IPS-15b (cell line): ENCODE measurements around the gene DAG1.

Experiments
- H3K27me3 ChIP-seq: one replicate; pipeline ENCODE4 v1.6.1; 2013; ENCODE audit warnings: low read length; ENCODE audit not compliant: control insufficient read depth, insufficient read depth
- H3K36me3 ChIP-seq: one replicate; pipeline ENCODE4 v1.6.1; 2013; ENCODE audit warnings: low read length; ENCODE audit not compliant: control insufficient read depth, insufficient read depth
- H3K4me1 ChIP-seq: one replicate; pipeline ENCODE4 v1.6.1; 2013; ENCODE audit warnings: mild to moderate bottlenecking, low read length; ENCODE audit not compliant: control insufficient read depth, insufficient read depth
- H3K4me3 ChIP-seq: one replicate; pipeline ENCODE4 v1.5.1; 2013; ENCODE audit warnings: low read depth, low read length
- H3K9ac ChIP-seq: one replicate; pipeline ENCODE4 v1.6.1; 2013; ENCODE audit warnings: low read depth, mild to moderate bottlenecking, low read length
- H3K9me3 ChIP-seq: one replicate; pipeline ENCODE4 v1.6.1; 2013; ENCODE audit warnings: mild to moderate bottlenecking, low read length; ENCODE audit not compliant: control insufficient read depth, insufficient read depth

Gene DAG1

GRCh38 chr3:49500732-49501609, 30.9 kb downstream of the DAG1 start:
- no peaks in the 10 kb centered on the region for H3K9me3 ChIP-seq
- H3K4me3 ChIP-seq: no peak overlapping the region
- H3K27me3 ChIP-seq: no peaks in the 10 kb centered on the region
- H3K36me3 ChIP-seq: no peaks in the 10 kb centered on the region
- peaks cover 3% of the 10 kb centered on the region for H3K4me1 ChIP-seq
- no peak overlapping the region for H3K9ac ChIP-seq

GRCh38 chr3:49501842-49502241, 31.8 kb downstream of the DAG1 start:
- no peaks in the 10 kb centered on the region for H3K9me3 ChIP-seq
- H3K27me3 ChIP-seq: no peaks in the 10 kb centered on the region
- peaks cover 3% of the 10 kb centered on the region for H3K4me1 ChIP-seq
- H3K36me3 ChIP-seq: no peaks in the 10 kb centered on the region
- H3K9ac ChIP-seq: no peak overlapping the region
- H3K4me3 ChIP-seq: no peak overlapping the region

GRCh38 chr3:49506906-49507305, 36.8 kb downstream of the DAG1 start:
- Histone ChIP-seq H3K4me1 (no peaks in the 10 kb centered on the region), H3K27me3 (no peaks in the 10 kb centered on the region), H3K36me3 (peaks cover 15% of the 10 kb centered on the region), H3K4me3 (no peak overlapping the region), H3K9me3 (no peaks in the 10 kb centered on the region), H3K9ac (no peak overlapping the region)

GRCh38 chr3:49509028-49509561, 39.0 kb downstream of the DAG1 start:
- H3K27me3 ChIP-seq: no peaks in the 10 kb centered on the region
- peaks cover 22% of the 10 kb centered on the region for H3K36me3 ChIP-seq
- H3K4me1 ChIP-seq: no peaks in the 10 kb centered on the region
- no peak overlapping the region for H3K4me3 ChIP-seq
- no peaks in the 10 kb centered on the region for H3K9me3 ChIP-seq
- no peak overlapping the region for H3K9ac ChIP-seq

- no peaks in the 10 kb centered on the region for H3K9me3 ChIP-seq
- H3K27me3 ChIP-seq: no peaks in the 10 kb centered on the region
- H3K9ac ChIP-seq: no peak overlapping the region
- peaks cover 22% of the 10 kb centered on the region for H3K36me3 ChIP-seq
- H3K4me3 ChIP-seq: no peak overlapping the region
- H3K4me1 ChIP-seq: no peaks in the 10 kb centered on the region
Measured at GRCh38 chr3:49511639-49512038, 41.6 kb downstream of the DAG1 start.

GRCh38 chr3:49512781-49513355, 42.8 kb downstream of the DAG1 start:
- Histone ChIP-seq H3K9me3 (no peaks in the 10 kb centered on the region), H3K4me1 (no peaks in the 10 kb centered on the region), H3K36me3 (peaks cover 22% of the 10 kb centered on the region), H3K27me3 (no peaks in the 10 kb centered on the region), H3K9ac (no peak overlapping the region), H3K4me3 (no peak overlapping the region)

- H3K36me3 ChIP-seq: peaks cover 22% of the 10 kb centered on the region
- H3K27me3 ChIP-seq: no peaks in the 10 kb centered on the region
- no peaks in the 10 kb centered on the region for H3K9me3 ChIP-seq
- H3K4me3 ChIP-seq: no peak overlapping the region
- no peaks in the 10 kb centered on the region for H3K4me1 ChIP-seq
- no peak overlapping the region for H3K9ac ChIP-seq
Measured at GRCh38 chr3:49513494-49514124, 43.5 kb downstream of the DAG1 start.

GRCh38 chr3:49518016-49518415, 47.9 kb downstream of the DAG1 start:
- Histone ChIP-seq H3K9ac (no peak overlapping the region), H3K36me3 (peaks cover 13% of the 10 kb centered on the region), H3K9me3 (no peaks in the 10 kb centered on the region), H3K4me3 (no peak overlapping the region), H3K27me3 (no peaks in the 10 kb centered on the region), H3K4me1 (no peaks in the 10 kb centered on the region)

- H3K36me3 ChIP-seq: peaks cover 9% of the 10 kb centered on the region
- no peak overlapping the region for H3K4me3 ChIP-seq
- H3K27me3 ChIP-seq: no peaks in the 10 kb centered on the region
- no peaks in the 10 kb centered on the region for H3K4me1 ChIP-seq
- H3K9ac ChIP-seq: peak overlapping the region; percentile 29
- H3K9me3 ChIP-seq: no peaks in the 10 kb centered on the region
Measured at GRCh38 chr3:49518441-49518840, 48.4 kb downstream of the DAG1 start.

GRCh38 chr3:49519296-49519695, 49.2 kb downstream of the DAG1 start:
- Histone ChIP-seq H3K9ac (peak overlapping the region; percentile 29), H3K4me3 (no peak overlapping the region), H3K27me3 (no peaks in the 10 kb centered on the region), H3K4me1 (no peaks in the 10 kb centered on the region), H3K9me3 (no peaks in the 10 kb centered on the region), H3K36me3 (peaks cover 11% of the 10 kb centered on the region)

- H3K36me3 ChIP-seq: peaks cover 11% of the 10 kb centered on the region
- no peaks in the 10 kb centered on the region for H3K27me3 ChIP-seq
Measured at GRCh38 chr3:49519916-49520385, 49.9 kb downstream of the DAG1 start.

More at GRCh38 chr3:49519916-49520385, 49.9 kb downstream of the DAG1 start:
- Histone ChIP-seq H3K4me3 (no peak overlapping the region), H3K9me3 (no peaks in the 10 kb centered on the region), H3K4me1 (no peaks in the 10 kb centered on the region), H3K9ac (no peak overlapping the region)
